OCI-LY7 (cell line): ENCODE measurements around the gene IGF1R. TPM values are rescaled to one million over a fixed set of nuclear protein-coding genes. Genes with fewer than 3 reads are reported as not detected.

Experiments
- BruUV-seq: library from RNA; stranded (reverse); fragments of 400-500 nt; replicated peaks from 2 replicates; lab custom pipeline; 2021; lab: Mats Ljungman, UMichigan
- CTCF ChIA-PET: fragments of 300-600 bp; sonication (Branson Sonifier 250); formaldehyde crosslinking; loops from one replicate; lab custom pipeline; 2022; ENCODE audit warnings: antibody characterized with exemption; ENCODE audit not compliant: unreplicated experiment; lab: Charles Lee
- POLR2A ChIA-PET: fragments of 300-600 bp; sonication (Branson Sonifier 250); formaldehyde crosslinking; loops from one replicate; lab custom pipeline; 2022; ENCODE audit warnings: antibody characterized with exemption; lab: Charles Lee
- DNase-seq: peaks from one replicate; pipeline ENCODE4 v3.0.0-alpha.2; 2015; ENCODE audit warnings: low spot score
- H2AFZ ChIP-seq: fragments of 200-600 bp; sonication (generic), shearing (Covaris generic); 2 replicates; pipeline ENCODE4 v1.6.1; 2014; ENCODE audit warnings: mild to moderate bottlenecking, antibody characterized with exemption, low read length, moderate library complexity
- H3K27ac ChIP-seq: fragments of 200-600 bp; sonication (generic); 2 replicates; pipeline ENCODE4 v1.5.1; 2014; ENCODE audit warnings: mixed run types, low read depth, mild to moderate bottlenecking, moderate library complexity, low read length, inconsistent platforms; ENCODE audit not compliant: poor library complexity, severe bottlenecking
- H3K36me3 ChIP-seq: fragments of 200-600 bp; sonication (generic); 2 replicates; pipeline ENCODE4 v1.6.1; 2014; ENCODE audit warnings: mild to moderate bottlenecking, antibody characterized with exemption, low read length, moderate library complexity, mixed read lengths; ENCODE audit not compliant: insufficient read depth
- H3K4me1 ChIP-seq: fragments of 200-600 bp; sonication (generic); 2 replicates; pipeline ENCODE4 v1.5.1; 2014; ENCODE audit warnings: mild to moderate bottlenecking, low read length; ENCODE audit not compliant: insufficient read depth, poor library complexity, severe bottlenecking
- H3K4me2 ChIP-seq: fragments of 200-600 bp; sonication (generic); 2 replicates; pipeline ENCODE4 v1.6.1; 2014; ENCODE audit warnings: mild to moderate bottlenecking, low read length
- H3K4me3 ChIP-seq: fragments of 200-600 bp; sonication (generic); 2 replicates; pipeline ENCODE4 v1.5.1; 2014; ENCODE audit warnings: mild to moderate bottlenecking, low read depth, low read length; ENCODE audit not compliant: poor library complexity, severe bottlenecking
- H3K79me2 ChIP-seq: fragments of 200-600 bp; sonication (generic); 2 replicates; pipeline ENCODE4 v1.6.1; 2016; ENCODE audit warnings: low read depth, mild to moderate bottlenecking, low read length, moderate library complexity, mixed read lengths; ENCODE audit not compliant: insufficient read depth
- H3K9me2 ChIP-seq: fragments of 200-600 bp; sonication (generic); 2 replicates; pipeline ENCODE4 v1.6.1; 2016; ENCODE audit warnings: mild to moderate bottlenecking, low read length, mixed read lengths; ENCODE audit not compliant: insufficient read depth
- H3K9me3 ChIP-seq: fragments of 200-600 bp; sonication (generic); 2 replicates; pipeline ENCODE4 v1.6.1; 2014; ENCODE audit warnings: mild to moderate bottlenecking, mixed run types, low read length, mixed read lengths
- H4K20me1 ChIP-seq: fragments of 200-600 bp; sonication (generic); 2 replicates; pipeline ENCODE4 v1.6.1; 2014; ENCODE audit warnings: mild to moderate bottlenecking, antibody characterized with exemption, low read length, moderate library complexity, mixed read lengths; ENCODE audit not compliant: insufficient read depth
- EZH2phosphoT487 ChIP-seq: fragments of 200-600 bp; sonication (generic); IDR thresholded peaks from 2 replicates; pipeline ENCODE4 v1.6.1; 2018; ENCODE audit warnings: low read depth, borderline replicate concordance, mild to moderate bottlenecking, mixed run types, antibody characterized with exemption, low read length, moderate library complexity, mixed read lengths
- intact Hi-C: fragments of 100-400 bp; cut with micrococcal nuclease; formaldehyde crosslinking; loops from one replicate; pipeline ENCODE4 v1.10.0; 2022; ENCODE audit not compliant: unreplicated experiment
- total RNA-seq, 2 experiments: library from RNA; depleted of rRNA in 1 of 2; stranded (reverse); fragments of >200 nt in 1 of 2; shearing (Covaris generic) in 1 of 2; gene quantifications; 2 replicates each; pipeline ENCODE4 v1.2.3, GENCODE V29; 2014 to 2022
- TF ChIP-seq, protein P1 (sequence below): fragments of 200-600 bp; sonication (generic); conservative IDR thresholded peaks from 2 replicates; pipeline ENCODE4 v1.5.1; 2014; ENCODE audit warnings: mild to moderate bottlenecking, antibody characterized with exemption, low read length, moderate library complexity, mixed read lengths

Gene IGF1R
- total RNA-seq, 2 experiments from 2014 or later = 26.5 to 29.1 TPM

DNA sequence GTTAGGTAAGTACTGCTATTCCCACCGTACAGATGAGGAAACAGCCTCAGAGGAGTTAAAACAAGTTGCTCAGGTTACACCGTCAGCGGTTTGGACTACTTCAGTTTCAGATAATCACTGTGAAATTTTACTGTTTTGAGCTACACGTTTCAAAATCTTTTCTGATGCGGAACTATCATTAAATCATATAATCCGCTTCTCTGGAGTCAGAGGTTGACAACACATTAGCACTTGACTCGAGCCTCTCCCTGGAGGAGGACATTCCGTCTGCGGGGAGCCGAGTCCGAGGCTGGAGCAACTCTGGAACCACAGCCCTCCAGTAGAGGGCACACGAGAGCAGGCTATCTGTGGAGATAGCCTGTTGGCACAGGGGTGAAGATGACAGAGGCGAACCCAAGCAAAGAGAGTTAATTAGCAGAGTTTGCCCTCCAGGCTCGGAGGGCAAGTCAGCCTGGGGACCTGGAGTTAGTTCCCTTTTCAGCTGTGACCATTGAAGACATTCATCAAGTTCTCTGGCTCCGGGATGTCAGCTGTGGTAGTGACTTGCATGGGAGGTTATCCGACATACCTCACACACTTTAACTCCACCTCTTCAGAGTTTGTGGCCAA, 131.2 kb downstream of the IGF1R start:
- Histone ChIP-seq H3K27ac (no peak overlapping the region), H3K79me2 (no peaks in the 10 kb centered on the region), H2AFZ (no peak overlapping the region), H3K4me1 (no peaks in the 10 kb centered on the region), H3K36me3 (no peaks in the 10 kb centered on the region), H3K4me3 (no peak overlapping the region), H4K20me1 (peaks cover 4% of the 10 kb centered on the region), H3K9me3 (no peaks in the 10 kb centered on the region), H3K4me2 (no peak overlapping the region), H3K9me2 (no peaks in the 10 kb centered on the region)
- CTCF ChIA-PET = interaction anchor here (1.0 to 1.3 kb wide), 2 partner anchors 103 to 297 kb away, joined by 3 to 4 read pairs; no protein-coding TSS in a partner anchor
- intact Hi-C loops = loop anchor here (1.0 to 10.0 kb wide), 3 partner anchors 102 to 297 kb away; no protein-coding TSS in a partner anchor
- TF ChIP-seq, protein P1, sequence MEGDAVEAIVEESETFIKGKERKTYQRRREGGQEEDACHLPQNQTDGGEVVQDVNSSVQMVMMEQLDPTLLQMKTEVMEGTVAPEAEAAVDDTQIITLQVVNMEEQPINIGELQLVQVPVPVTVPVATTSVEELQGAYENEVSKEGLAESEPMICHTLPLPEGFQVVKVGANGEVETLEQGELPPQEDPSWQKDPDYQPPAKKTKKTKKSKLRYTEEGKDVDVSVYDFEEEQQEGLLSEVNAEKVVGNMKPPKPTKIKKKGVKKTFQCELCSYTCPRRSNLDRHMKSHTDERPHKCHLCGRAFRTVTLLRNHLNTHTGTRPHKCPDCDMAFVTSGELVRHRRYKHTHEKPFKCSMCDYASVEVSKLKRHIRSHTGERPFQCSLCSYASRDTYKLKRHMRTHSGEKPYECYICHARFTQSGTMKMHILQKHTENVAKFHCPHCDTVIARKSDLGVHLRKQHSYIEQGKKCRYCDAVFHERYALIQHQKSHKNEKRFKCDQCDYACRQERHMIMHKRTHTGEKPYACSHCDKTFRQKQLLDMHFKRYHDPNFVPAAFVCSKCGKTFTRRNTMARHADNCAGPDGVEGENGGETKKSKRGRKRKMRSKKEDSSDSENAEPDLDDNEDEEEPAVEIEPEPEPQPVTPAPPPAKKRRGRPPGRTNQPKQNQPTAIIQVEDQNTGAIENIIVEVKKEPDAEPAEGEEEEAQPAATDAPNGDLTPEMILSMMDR = peak; percentile 95
- no peak for TF ChIP-seq EZH2phosphoT487
- BruUV-seq = no TSS peak
- POLR2A ChIA-PET = no interaction called here
- peak; percentile 55 for DNase-seq

GRCh38 chr15:98781838-98782237, 133.5 kb downstream of the IGF1R start:
- Histone ChIP-seq H3K9me3 (no peaks in the 10 kb centered on the region), H4K20me1 (peaks cover 8% of the 10 kb centered on the region), H3K4me2 (no peak overlapping the region), H3K4me3 (no peak overlapping the region), H3K27ac (no peak overlapping the region), H3K36me3 (no peaks in the 10 kb centered on the region), H2AFZ (no peak overlapping the region), H3K79me2 (no peaks in the 10 kb centered on the region), H3K9me2 (no peaks in the 10 kb centered on the region), H3K4me1 (no peaks in the 10 kb centered on the region)
- POLR2A ChIA-PET = no interaction called here
- CTCF ChIA-PET = no interaction called here
- TF ChIP-seq EZH2phosphoT487 = no peak
- TF ChIP-seq, protein P1 = no peak
- DNase-seq = no peak
- BruUV-seq = no TSS peak
- intact Hi-C loops = no loop called here

DNA sequence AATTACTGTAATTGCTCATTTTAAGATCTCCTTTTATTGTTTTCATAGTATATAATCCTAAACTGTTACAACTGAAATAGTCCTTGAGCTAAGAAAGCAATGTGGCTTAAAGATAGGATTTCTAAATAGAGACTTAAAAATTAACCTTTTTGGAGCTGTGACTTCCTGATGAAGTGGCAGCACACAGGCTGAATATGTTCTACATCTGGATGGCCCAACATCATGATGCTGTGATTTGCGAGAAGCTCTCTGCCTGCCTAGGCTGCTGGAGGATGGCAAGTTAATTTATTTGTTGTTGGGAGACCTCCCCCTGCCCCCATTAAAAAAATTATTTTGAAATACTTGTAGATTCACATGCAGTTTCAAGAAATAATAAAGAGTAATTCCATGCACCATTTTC, 134.5 kb downstream of the IGF1R start:
- DNase-seq = no peak
- Histone ChIP-seq H3K27ac (no peak overlapping the region), H3K9me3 (no peaks in the 10 kb centered on the region), H2AFZ (no peak overlapping the region), H3K4me1 (no peaks in the 10 kb centered on the region), H3K36me3 (no peaks in the 10 kb centered on the region), H3K4me2 (no peak overlapping the region), H3K79me2 (no peaks in the 10 kb centered on the region), H3K9me2 (no peaks in the 10 kb centered on the region), H4K20me1 (peaks cover 8% of the 10 kb centered on the region), H3K4me3 (no peak overlapping the region)
- ChIA-PET POLR2A (no interaction called here), CTCF (no interaction called here)
- intact Hi-C loops = no loop called here
- no peak for TF ChIP-seq EZH2phosphoT487
- TF ChIP-seq, protein P1 = no peak
- BruUV-seq = no TSS peak
